Hematopoietic multipotent progenitor cell (in vitro differentiated cells): Measurements from ENCODE around the gene PNMA8C. TPM values are rescaled to one million over a fixed set of nuclear protein-coding genes. Genes with fewer than 3 reads are reported as not detected.
"Not testable (repeated sequence)": the region's sequence is repeated elsewhere in the genome, so short reads cannot be mapped to it uniquely, and the experiment has no call there.

Experiments used
- DNase-seq, 3 donors: peaks; one replicate each; pipeline ENCODE4 v3.0.0-alpha.2; 2011 to 2015; ENCODE audit warnings: low read depth in 2 of 3, low spot score in 2 of 3
- total RNA-seq: library from RNA; depleted of rRNA; stranded (reverse); fragments of >200 nt; gene quantifications from one replicate; pipeline ENCODE4 v1.2.3, GENCODE V29; 2012

The PNMA8C gene
- total RNA-seq, 1 donor, result 0.27 TPM

GRCh38 chr19:46412650-46413261 lies 16.0 kb downstream of the PNMA8C start:
- DNase-seq, result no peak

GRCh38 chr19:46411925-46412649 lies 16.6 kb downstream of the PNMA8C start:
- no peak for DNase-seq

- DNase-seq, result no peak
Measured at GRCh38 chr19:46411088-46411924, 17.4 kb downstream of the PNMA8C start.

- no peak for DNase-seq
Measured at GRCh38 chr19:46410205-46411087, 18.3 kb downstream of the PNMA8C start.

- no peak for DNase-seq
Measured at GRCh38 chr19:46409191-46409590, 19.5 kb downstream of the PNMA8C start.

GRCh38 chr19:46408664-46409039 lies 20.1 kb downstream of the PNMA8C start:
- DNase-seq, result no peak

GRCh38 chr19:46407856-46408663 lies 20.7 kb downstream of the PNMA8C start:
- no peak for DNase-seq

GRCh38 chr19:46406976-46407375 lies 21.8 kb downstream of the PNMA8C start:
- DNase-seq, result no peak

GRCh38 chr19:46404753-46405468 lies 23.8 kb downstream of the PNMA8C start:
- DNase-seq, result peak in 2 of 3 donors; percentile 37 to 56

GRCh38 chr19:46404055-46404752 lies 24.5 kb downstream of the PNMA8C start:
- DNase-seq, result peak in 2 of 3 donors; percentile 37 to 49

- no peak for DNase-seq
Measured at GRCh38 chr19:46402725-46403124, 26.0 kb downstream of the PNMA8C start.

GRCh38 chr19:46397801-46398479 lies 30.8 kb downstream of the PNMA8C start:
- DNase-seq, result not testable (repeated sequence)

- no peak for DNase-seq
Measured at GRCh38 chr19:46394402-46394797, 34.3 kb downstream of the PNMA8C start.

GRCh38 chr19:46393456-46394401 lies 35.0 kb downstream of the PNMA8C start:
- no peak for DNase-seq

- no peak for DNase-seq
Measured at GRCh38 chr19:46392837-46393236, 35.9 kb downstream of the PNMA8C start.

- no peak for DNase-seq
Measured at GRCh38 chr19:46392252-46392801, 36.4 kb downstream of the PNMA8C start.
